Memory B cell (primary cell): ENCODE data around the gene SLC1A1.
"Not testable (repeated sequence)": the region's sequence is repeated elsewhere in the genome, so short reads cannot be mapped to it uniquely, and the experiment has no call there.

ENCODE experiments used
- ATAC-seq: fragments of 150-1000 bp; cut with Tn5 transposase; 2 replicates; pipeline ENCODE4 v1.10.0; 2021; ENCODE audit warnings: low read depth, mild to moderate bottlenecking, moderate library complexity
- DNase-seq, 2 donors: peaks; one replicate each; pipeline ENCODE4 v3.0.0; 2022; ENCODE audit warnings: low spot score in 2 of 2
- H3K27ac Mint-ChIP-seq: one replicate; pipeline ENCODE4 v1.8.0; 2022; ENCODE audit warnings: mild to moderate bottlenecking, moderate library complexity, mixed read lengths
- H3K27me3 Mint-ChIP-seq: one replicate; pipeline ENCODE4 v1.8.0; 2022; ENCODE audit warnings: mixed read lengths
- H3K36me3 Mint-ChIP-seq: one replicate; pipeline ENCODE4 v1.8.0; 2022; ENCODE audit warnings: mild to moderate bottlenecking, mixed read lengths
- H3K4me1 Mint-ChIP-seq: one replicate; pipeline ENCODE4 v1.8.0; 2022; ENCODE audit warnings: mixed read lengths
- H3K4me3 Mint-ChIP-seq: one replicate; pipeline ENCODE4 v1.8.0; 2022; ENCODE audit warnings: mild to moderate bottlenecking, moderate library complexity, mixed read lengths
- H3K9me3 Mint-ChIP-seq: one replicate; pipeline ENCODE4 v1.8.0; 2022; ENCODE audit warnings: mixed read lengths

Gene SLC1A1

DNA sequence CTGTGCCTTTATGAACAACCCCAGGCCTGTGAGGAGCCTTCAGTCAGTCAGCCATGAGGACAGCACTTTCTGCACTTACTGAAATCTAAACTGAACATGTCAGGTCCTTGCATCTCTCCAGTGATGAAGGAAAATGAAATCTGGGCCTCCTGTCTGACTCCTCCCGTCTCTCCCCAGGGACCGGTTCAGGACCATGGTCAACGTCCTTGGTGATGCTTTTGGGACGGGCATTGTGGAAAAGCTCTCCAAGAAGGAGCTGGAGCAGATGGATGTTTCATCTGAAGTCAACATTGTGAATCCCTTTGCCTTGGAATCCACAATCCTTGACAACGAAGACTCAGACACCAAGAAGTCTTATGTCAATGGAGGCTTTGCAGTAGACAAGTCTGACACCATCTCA is 94.9 kb downstream of the SLC1A1 start:
- H3K27me3 Mint-ChIP-seq, result peaks cover 3% of the 10 kb centered on the region
- ATAC-seq, result no peak

DNA sequence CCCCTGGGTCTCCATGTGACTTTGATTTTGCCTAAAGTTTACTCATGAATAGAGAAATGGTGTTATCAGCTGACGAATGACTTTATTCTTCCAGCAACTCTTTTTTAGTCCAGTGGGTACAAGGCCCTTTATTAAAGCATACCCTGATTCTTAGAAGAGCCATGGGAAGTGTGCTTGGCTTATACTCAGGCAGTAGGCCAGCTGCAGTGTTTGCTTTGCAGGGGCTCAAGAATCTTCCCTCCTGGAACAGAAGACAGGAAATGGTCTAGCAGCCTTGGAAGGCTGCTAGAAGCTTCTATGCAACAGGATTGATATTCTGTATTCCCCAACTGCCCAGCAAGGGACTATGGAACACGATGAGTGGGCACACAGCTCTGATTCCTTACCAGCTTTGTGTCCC is 98.5 kb downstream of the SLC1A1 start:
- ATAC-seq, result no peak
- Mint-ChIP-seq H3K27ac (no peak overlapping the region), H3K27me3 (peaks cover 3% of the 10 kb centered on the region), H3K36me3 (no peaks in the 10 kb centered on the region), H3K4me3 (no peak overlapping the region), H3K4me1 (no peaks in the 10 kb centered on the region), H3K9me3 (no peaks in the 10 kb centered on the region)
- DNase-seq, result no peak

More for the DNA sequence above, 94.9 kb downstream of the SLC1A1 start:
- Mint-ChIP-seq H3K27ac (no peak overlapping the region), H3K4me1 (no peaks in the 10 kb centered on the region), H3K36me3 (no peaks in the 10 kb centered on the region), H3K4me3 (no peak overlapping the region), H3K9me3 (no peaks in the 10 kb centered on the region)
- DNase-seq, result no peak

DNA sequence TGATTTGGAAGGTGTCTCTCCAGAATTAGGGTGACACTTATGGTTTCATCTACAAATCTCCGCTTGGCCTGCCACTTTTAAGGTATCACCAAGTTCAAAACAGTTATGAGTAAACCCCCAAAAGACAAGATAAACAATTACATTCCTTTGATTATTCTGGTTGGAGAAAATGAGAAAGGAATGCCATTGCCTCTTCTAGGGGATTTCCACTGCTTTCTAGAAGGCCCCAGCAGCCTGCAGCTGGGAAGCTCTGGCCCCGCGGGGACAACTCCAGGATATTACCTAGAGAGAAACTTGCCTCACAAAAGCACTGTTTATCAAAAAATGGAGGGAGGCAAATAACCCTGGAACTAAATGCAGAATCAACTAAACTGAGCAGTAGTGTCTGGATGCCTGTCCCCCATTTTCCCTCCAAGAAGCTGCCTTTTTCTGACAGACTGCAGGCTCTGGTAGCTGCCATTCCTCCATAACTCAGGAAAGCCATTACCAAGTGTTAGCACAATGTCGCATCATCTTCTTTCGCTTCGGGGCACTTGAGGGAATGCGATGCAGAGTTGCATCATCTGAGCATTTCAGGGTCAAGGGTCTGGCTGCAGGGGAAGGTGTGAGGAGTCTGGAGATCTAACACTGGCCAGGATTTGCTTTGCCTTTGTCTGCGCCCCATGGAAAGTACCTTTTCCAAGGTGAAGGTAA is 100.3 kb downstream of the SLC1A1 start:
- Mint-ChIP-seq H3K27me3 (peaks cover 3% of the 10 kb centered on the region), H3K9me3 (no peaks in the 10 kb centered on the region), H3K27ac (no peak overlapping the region), H3K4me3 (no peak overlapping the region), H3K36me3 (no peaks in the 10 kb centered on the region), H3K4me1 (no peaks in the 10 kb centered on the region)
- ATAC-seq (no peak), DNase-seq (no peak)

DNA sequence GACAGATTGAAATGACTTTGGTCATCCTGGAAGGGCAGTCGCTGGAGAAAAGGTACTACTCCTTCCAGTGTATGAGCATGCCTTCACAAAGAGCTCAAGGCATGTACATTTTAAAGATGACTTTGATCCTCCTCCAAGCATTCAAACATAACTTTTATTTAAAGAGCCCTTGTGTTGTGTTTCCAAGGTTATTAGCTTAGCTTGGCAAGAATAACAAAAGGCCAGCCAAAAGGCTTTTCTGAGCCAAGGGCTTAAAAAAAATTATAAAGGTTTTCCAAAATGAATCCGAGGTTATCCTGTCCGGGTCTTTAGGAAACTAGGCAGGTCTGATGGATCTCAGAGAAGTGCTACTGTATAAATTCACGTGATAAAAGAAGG is 100.8 kb downstream of the SLC1A1 start:
- ATAC-seq (no peak), DNase-seq (no peak)
- Mint-ChIP-seq H3K9me3 (no peaks in the 10 kb centered on the region), H3K36me3 (no peaks in the 10 kb centered on the region), H3K4me3 (no peak overlapping the region), H3K4me1 (no peaks in the 10 kb centered on the region), H3K27me3 (peaks cover 3% of the 10 kb centered on the region), H3K27ac (no peak overlapping the region)

DNA sequence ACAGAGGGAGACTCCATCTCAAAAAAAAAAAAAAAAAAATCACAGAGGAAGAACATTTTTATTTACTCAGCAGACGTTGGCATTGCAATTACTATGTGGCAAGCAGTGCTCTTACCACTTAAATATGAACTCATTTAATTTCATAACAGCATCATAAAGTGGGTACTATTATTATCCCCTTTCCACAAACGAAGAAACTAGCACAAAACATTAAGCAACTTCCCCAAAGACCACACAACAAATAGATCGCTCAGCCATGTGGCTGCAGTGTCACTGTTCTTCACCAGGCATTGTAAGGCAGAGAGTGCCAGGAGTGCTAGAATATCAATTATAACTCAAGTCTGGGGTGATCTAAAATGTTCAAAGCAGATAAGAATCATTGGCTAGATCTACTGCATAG is 102.0 kb downstream of the SLC1A1 start:
- Mint-ChIP-seq H3K9me3 (no peaks in the 10 kb centered on the region), H3K27me3 (peaks cover 3% of the 10 kb centered on the region), H3K4me3 (no peak overlapping the region), H3K36me3 (no peaks in the 10 kb centered on the region), H3K4me1 (peaks cover 4% of the 10 kb centered on the region), H3K27ac (no peak overlapping the region)
- DNase-seq, result no peak
- ATAC-seq, result no peak

DNA sequence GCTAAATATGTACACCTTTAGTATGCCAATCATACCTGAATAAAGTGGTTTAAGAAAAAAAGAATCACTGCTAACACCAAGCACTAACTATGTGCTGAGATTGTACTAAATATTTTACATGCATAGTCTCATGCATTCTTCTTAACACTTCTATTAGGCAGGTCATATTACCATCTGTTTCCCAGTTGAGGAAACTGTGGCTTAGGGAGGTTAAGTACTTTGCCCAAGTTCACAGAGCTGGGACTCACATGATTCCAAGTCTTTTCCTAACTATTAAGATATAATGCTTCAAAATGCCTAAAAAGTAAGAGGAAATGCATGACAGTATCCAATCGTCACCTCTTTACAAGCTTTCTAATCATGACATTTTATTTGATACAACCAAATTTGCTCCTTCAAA is 102.6 kb downstream of the SLC1A1 start:
- DNase-seq (no peak), ATAC-seq (no peak)
- no peak overlapping the region for H3K4me3 Mint-ChIP-seq
- no peaks in the 10 kb centered on the region for H3K36me3 Mint-ChIP-seq
- peaks cover 3% of the 10 kb centered on the region for H3K27me3 Mint-ChIP-seq
- H3K27ac Mint-ChIP-seq, result no peak overlapping the region
- H3K9me3 Mint-ChIP-seq, result no peaks in the 10 kb centered on the region
- H3K4me1 Mint-ChIP-seq, result peaks cover 4% of the 10 kb centered on the region

DNA sequence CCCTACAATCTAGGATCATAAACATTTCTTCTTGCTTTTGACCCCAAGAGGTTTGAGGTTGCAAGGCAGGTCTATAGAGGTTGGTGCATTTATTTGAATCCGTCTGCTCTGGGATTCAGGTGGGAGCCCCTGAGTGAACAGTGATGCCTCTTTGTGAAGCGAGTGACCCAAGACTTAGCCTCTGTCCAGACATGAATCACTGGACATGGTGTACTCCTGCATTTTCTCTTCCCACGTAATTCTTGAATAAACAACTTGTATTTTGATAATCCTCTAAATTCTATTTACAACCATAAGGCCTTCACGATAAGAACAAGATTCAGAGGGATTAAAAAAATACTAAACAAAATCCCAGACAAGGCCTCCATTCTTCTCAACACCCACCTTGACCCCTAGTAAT is 104.3 kb downstream of the SLC1A1 start:
- Mint-ChIP-seq H3K27me3 (no peaks in the 10 kb centered on the region), H3K4me3 (no peak overlapping the region), H3K36me3 (no peaks in the 10 kb centered on the region), H3K4me1 (peaks cover 4% of the 10 kb centered on the region), H3K27ac (no peak overlapping the region), H3K9me3 (no peaks in the 10 kb centered on the region)
- DNase-seq, result no peak
- no peak for ATAC-seq

DNA sequence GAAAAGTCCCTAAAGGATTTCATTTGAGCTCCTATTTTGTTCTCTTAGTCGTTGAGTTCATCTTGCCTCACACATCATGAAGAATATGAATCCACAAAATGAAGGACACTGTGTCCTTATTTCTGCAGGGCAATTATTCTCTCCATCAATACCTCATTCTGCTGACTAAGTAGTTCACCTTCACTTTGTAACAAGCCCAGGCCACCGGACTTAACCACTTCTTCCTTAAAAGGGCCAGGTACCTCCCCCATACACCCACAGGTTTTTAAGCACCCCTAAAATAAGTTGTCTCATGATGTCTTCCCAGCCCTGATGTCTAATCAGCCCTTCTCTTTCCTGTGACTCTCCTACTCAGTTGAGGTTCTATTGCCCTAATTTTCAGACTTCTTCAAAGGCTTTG is 104.7 kb downstream of the SLC1A1 start:
- Mint-ChIP-seq H3K4me3 (no peak overlapping the region), H3K27ac (no peak overlapping the region), H3K36me3 (no peaks in the 10 kb centered on the region), H3K9me3 (no peaks in the 10 kb centered on the region), H3K4me1 (peaks cover 4% of the 10 kb centered on the region), H3K27me3 (no peaks in the 10 kb centered on the region)
- DNase-seq (no peak), ATAC-seq (no peak)

DNA sequence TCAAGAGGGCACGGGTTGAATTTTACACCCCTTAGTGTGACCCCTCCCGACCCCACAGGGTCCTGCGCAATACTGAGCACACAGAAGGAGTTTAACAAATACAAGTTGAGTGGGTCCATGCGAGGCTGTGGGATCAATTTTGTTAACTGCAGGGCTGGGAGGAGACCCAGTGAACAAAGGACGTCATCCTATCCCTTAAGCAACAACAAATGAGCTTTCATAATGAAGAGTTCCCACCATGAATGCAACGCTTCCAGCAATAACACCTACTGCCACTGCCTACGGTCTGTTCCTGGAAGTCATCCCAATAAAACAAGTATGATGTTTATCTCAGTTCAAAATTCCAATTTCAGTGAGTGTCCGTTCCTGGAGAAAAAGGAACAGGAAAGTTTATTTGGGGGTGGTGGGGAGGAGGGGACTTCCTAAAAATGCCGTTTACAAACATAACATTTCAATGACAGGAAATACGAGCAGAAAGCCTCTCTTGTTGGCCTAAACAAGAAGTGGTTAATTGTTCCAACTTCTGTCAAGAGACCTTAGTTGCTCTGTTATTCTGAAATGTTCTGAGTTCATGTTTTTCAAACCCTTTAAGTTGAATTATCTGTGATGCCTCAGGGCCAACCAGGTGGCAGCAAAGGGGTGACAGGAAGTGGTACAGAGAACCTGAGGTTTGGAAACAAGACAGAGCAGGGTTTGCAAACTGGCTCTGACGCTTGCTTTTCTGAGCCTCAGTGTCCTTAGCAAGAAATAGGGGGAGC is 106.1 kb downstream of the SLC1A1 start:
- peak; percentile 56 for ATAC-seq
- Mint-ChIP-seq H3K4me1 (peaks cover 4% of the 10 kb centered on the region), H3K27me3 (no peaks in the 10 kb centered on the region), H3K27ac (no peak overlapping the region), H3K9me3 (no peaks in the 10 kb centered on the region), H3K4me3 (no peak overlapping the region), H3K36me3 (no peaks in the 10 kb centered on the region)
- DNase-seq, result no peak

DNA sequence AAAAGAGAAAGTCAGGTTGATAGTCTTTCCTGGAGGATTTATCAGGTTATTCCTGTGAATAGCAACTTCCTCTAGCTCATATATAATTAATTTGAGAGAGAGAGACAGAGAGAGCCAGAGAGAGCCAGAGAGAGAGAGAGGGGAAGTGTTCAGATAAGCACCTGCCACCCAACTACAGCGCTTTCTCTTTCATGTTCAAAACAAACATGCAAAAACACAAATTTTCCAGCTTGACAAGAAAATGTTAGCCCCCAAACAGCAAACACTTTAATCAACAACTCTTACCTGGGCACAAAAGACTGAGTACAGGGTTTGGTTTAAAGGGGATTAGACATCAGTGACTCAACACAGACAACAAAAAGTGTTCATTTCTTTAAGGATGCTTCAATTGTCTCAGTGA is 110.1 kb downstream of the SLC1A1 start:
- Mint-ChIP-seq H3K27ac (peak overlapping the region; percentile 15), H3K27me3 (peaks cover 6% of the 10 kb centered on the region), H3K4me1 (peaks cover 4% of the 10 kb centered on the region), H3K36me3 (no peaks in the 10 kb centered on the region), H3K4me3 (no peak overlapping the region), H3K9me3 (no peaks in the 10 kb centered on the region)
- DNase-seq (no peak), ATAC-seq (no peak)

DNA sequence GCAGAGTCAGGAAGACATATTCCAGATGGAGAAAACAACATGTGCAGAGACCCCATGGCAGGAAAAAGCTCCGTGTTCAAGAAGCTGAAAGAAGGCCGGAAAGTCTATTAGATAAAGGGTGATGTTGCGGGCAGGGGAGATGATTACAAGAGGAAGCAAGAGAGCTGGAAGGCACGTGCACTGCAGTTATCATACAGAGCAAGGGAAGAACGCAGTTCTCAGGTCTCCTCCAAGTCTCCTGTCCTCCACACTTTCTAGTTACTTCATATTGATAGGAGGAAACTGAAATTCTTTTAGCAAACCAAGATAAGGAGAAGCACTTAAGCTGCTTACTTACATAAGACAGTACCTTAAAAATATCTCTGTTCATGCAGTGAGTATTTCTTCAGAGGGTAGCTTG is 113.6 kb downstream of the SLC1A1 start:
- Mint-ChIP-seq H3K9me3 (no peaks in the 10 kb centered on the region), H3K4me1 (no peaks in the 10 kb centered on the region), H3K4me3 (no peak overlapping the region), H3K27ac (no peak overlapping the region), H3K27me3 (peaks cover 6% of the 10 kb centered on the region), H3K36me3 (no peaks in the 10 kb centered on the region)
- DNase-seq, result no peak
- ATAC-seq, result no peak

DNA sequence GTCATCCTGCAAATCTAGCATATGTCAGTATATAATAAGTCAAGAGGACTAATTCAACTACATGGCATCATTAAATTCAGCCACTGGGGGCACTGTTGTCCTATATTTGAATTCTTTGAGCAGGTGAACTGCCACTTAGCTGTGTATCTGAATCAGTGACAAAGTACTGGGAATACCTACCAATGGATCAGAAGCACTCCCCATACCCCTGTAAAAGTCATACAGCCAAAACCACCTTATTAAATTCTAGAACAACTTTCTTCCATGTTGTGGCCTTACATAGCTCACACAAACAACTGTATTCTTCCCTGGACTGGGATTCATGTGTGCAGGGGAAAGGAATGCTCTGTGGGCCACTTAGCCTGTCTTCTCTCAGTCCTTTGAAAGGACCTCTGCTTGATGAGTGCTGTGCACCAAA is 114.4 kb downstream of the SLC1A1 start:
- H3K4me3 Mint-ChIP-seq, result no peak overlapping the region
- no peak overlapping the region for H3K27ac Mint-ChIP-seq

DNA sequence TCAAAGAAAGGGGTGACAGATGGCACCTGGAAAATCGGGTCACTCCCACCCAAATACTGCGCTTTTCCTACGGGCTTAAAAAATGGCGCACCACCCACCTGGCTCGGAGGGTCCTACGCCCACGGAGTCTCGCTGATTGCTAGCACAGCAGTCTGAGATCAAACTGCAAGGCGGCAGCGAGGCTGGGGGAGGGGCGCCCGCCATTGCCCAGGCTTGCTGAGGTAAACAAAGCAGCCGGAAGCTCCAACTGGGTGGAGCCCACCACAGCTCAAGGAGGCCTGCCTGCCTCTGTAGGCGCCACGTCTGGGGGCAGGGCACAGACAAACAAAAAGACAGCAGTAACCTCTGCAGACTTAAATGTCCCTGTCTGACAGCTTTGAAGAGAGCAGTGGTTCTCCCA is 115.8 kb downstream of the SLC1A1 start:
- H3K36me3 Mint-ChIP-seq, H3K4me1 Mint-ChIP-seq, H3K9me3 Mint-ChIP-seq, H3K27ac Mint-ChIP-seq, ATAC-seq, H3K4me3 Mint-ChIP-seq, DNase-seq, H3K27me3 Mint-ChIP-seq: not testable (repeated sequence)

More for the DNA sequence above, 114.4 kb downstream of the SLC1A1 start:
- DNase-seq (peak; percentile 54 to 60), ATAC-seq (peak; percentile 71)
- no peaks in the 10 kb centered on the region for H3K9me3 Mint-ChIP-seq
- H3K36me3 Mint-ChIP-seq, result no peaks in the 10 kb centered on the region
- peaks cover 6% of the 10 kb centered on the region for H3K27me3 Mint-ChIP-seq
- H3K4me1 Mint-ChIP-seq, result no peaks in the 10 kb centered on the region

DNA sequence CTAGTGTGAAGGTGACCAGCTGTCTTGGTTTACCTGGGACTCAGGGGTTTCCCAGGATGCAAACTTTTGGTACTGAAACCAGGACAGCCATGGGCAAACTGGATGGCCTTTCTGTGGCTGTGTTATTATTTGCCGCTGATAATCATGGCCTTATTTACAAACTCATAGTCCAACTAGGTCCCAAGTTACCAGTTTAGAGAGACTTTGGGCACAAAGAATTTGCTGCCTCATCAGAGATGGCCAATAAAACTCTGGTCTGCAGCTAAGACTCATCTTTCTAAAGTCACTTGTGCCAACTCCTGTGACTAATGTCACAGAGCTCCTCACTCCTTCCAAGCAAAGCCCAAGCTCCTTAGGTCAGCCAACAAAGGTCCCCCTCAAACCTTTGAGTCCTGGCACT is 124.4 kb downstream of the SLC1A1 start:
- Mint-ChIP-seq H3K4me1 (no peaks in the 10 kb centered on the region), H3K36me3 (no peaks in the 10 kb centered on the region), H3K9me3 (no peaks in the 10 kb centered on the region), H3K27me3 (peaks cover 3% of the 10 kb centered on the region), H3K27ac (no peak overlapping the region), H3K4me3 (no peak overlapping the region)
- ATAC-seq (no peak), DNase-seq (no peak)

DNA sequence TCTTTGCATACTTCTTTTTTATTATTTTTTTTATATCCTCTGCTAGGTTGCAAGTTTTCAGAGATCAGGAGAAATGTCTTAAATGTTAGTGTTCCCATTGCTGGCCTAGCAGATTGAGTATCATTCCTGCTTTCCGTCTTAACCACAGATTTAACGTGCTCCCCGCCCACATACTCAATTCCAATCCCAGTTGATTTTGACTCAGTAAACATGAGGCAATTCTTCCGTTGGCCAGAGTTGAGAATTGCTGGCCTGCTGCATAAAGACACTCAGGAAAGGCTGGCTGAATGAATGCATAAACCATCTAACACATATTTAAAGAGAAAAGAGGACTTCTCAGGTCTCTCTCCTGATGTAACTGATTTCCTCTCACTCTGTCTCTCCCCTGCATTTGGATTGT is 125.0 kb downstream of the SLC1A1 start:
- Mint-ChIP-seq H3K4me1 (no peaks in the 10 kb centered on the region), H3K9me3 (no peaks in the 10 kb centered on the region), H3K27me3 (peaks cover 3% of the 10 kb centered on the region), H3K4me3 (no peak overlapping the region), H3K27ac (no peak overlapping the region), H3K36me3 (no peaks in the 10 kb centered on the region)
- DNase-seq, result no peak
- no peak for ATAC-seq
